K562 (cell line): ENCODE data around the gene COX7A1. TPM values are rescaled to one million over a fixed set of nuclear protein-coding genes. Genes with fewer than 3 reads are reported as not detected.
A peak's percentile ranks its signal among the peaks of the same experiment; 100 is the strongest.

Experiments used
- ATAC-seq: fragments of 200-7000 bp; cut with Tn5 transposase; 3 replicates; pipeline ENCODE4 v1.9.1; 2020; ENCODE audit warnings: moderate library complexity
- BruUV-seq: library from RNA; stranded (reverse); fragments of 400-500 nt; replicated peaks from 2 replicates; lab custom pipeline; 2021; lab: Mats Ljungman, UMichigan
- CTCF ChIA-PET: fragments of 300-600 bp; formaldehyde crosslinking; extraction: SDS; loops from one replicate; lab custom pipeline; 2021; ENCODE audit warnings: low intra/inter-chr PET ratio; lab: Yijun Ruan, JAX
- POLR2A ChIA-PET: fragments of 300-600, 350-650 bp; sonication (Branson Sonifier 250); formaldehyde crosslinking; extraction: SDS; loops from one replicate; lab custom pipeline; 2021; ENCODE audit warnings: antibody characterized with exemption, inconsistent platforms; lab: Yijun Ruan, JAX
- DNase-seq, 4 experiments: peaks; one replicate each; pipeline versions ENCODE4 v3.0.0 to v3.0.0-alpha.2; 2011 to 2018; ENCODE audit warnings: low spot score in 3 of 4, mixed read lengths in 3 of 4; ENCODE audit errors: extremely low read depth in 1 of 4
- FAIRE-seq: peaks from 2 replicates; lab custom pipeline; 2011; peaks lifted over from hg19 to GRCh38; lab: Jason Lieb, UNC
- H2AFZ ChIP-seq: 2 replicates; pipeline ENCODE4 v1.6.0; 2011; ENCODE audit warnings: low read depth, low read length, control low read depth, inconsistent platforms
- H3K27ac ChIP-seq: fragments of 200-600 bp; 3 replicates; pipeline ENCODE4 v1.8.0; 2011; ENCODE audit warnings: low read depth, mild to moderate bottlenecking, control low read depth, inconsistent platforms, low read length, moderate library complexity, mixed read lengths; ENCODE audit errors: extremely low read depth
- H3K27me3 ChIP-seq, 2 experiments: fragments of 300-600 bp in 1 of 2; 2 replicates in 1 of 2; 3 replicates in 1 of 2; pipeline versions ENCODE4 v1.6.0 to v1.8.0; 2011; ENCODE audit warnings: inconsistent platforms in 2 of 2, low read length in 2 of 2, mild to moderate bottlenecking in 1 of 2, mixed read lengths in 1 of 2, moderate library complexity in 1 of 2; ENCODE audit not compliant: control insufficient read depth in 2 of 2, insufficient read depth in 2 of 2
- H3K36me3 ChIP-seq: fragments of 300-600 bp; 3 replicates; pipeline ENCODE4 v1.8.0; 2011; ENCODE audit warnings: mild to moderate bottlenecking, low read length, inconsistent platforms; ENCODE audit not compliant: control insufficient read depth, insufficient read depth
- H3K4me1 ChIP-seq, 2 experiments: fragments of 200-600 bp in 1 of 2; replicated peaks in 1 of 2; 2 replicates in 1 of 2; 3 replicates in 1 of 2; pipeline versions ENCODE4 v1.5.1 to v1.8.0; 2011; ENCODE audit warnings: inconsistent platforms in 2 of 2, low read length in 2 of 2, mild to moderate bottlenecking in 1 of 2, mixed read lengths in 1 of 2, moderate library complexity in 1 of 2; ENCODE audit not compliant: control insufficient read depth in 2 of 2, insufficient read depth in 2 of 2
- H3K4me2 ChIP-seq: 2 replicates; pipeline ENCODE4 v1.6.1; 2011; ENCODE audit warnings: low read length, control low read depth, inconsistent platforms, mixed read lengths; ENCODE audit not compliant: insufficient read depth
- H3K4me3 ChIP-seq: fragments of 200-600 bp; sonication (generic), shearing (Covaris generic); 2 replicates; pipeline ENCODE4 v1.5.1; 2016; ENCODE audit warnings: control low read depth, inconsistent platforms
- H3K79me2 ChIP-seq: fragments of 200-600 bp; 3 replicates; pipeline ENCODE4 v1.8.0; 2011; ENCODE audit warnings: low read length, inconsistent platforms; ENCODE audit not compliant: control insufficient read depth, insufficient read depth
- H3K9ac ChIP-seq, 2 experiments: 2 replicates each; pipeline versions ENCODE4 v1.6.0 to v1.6.1; 2011; ENCODE audit warnings: low read depth in 2 of 2, low read length in 2 of 2, control low read depth in 1 of 2, inconsistent platforms in 1 of 2, mild to moderate bottlenecking in 1 of 2, mixed read lengths in 1 of 2; ENCODE audit not compliant: insufficient read depth in 1 of 2
- H3K9me1 ChIP-seq: one replicate; pipeline ENCODE4 v1.6.0; 2011; ENCODE audit warnings: inconsistent platforms, mild to moderate bottlenecking, low read length, moderate library complexity; ENCODE audit not compliant: control insufficient read depth, insufficient read depth
- H3K9me3 ChIP-seq: replicated peaks from 2 replicates; pipeline ENCODE4 v1.5.1; 2011; ENCODE audit warnings: low read depth, low read length, inconsistent platforms; ENCODE audit not compliant: control insufficient read depth, insufficient read depth
- H4K20me1 ChIP-seq: replicated peaks from 2 replicates; pipeline ENCODE4 v1.6.1; 2011; ENCODE audit warnings: low read length, inconsistent platforms, mixed read lengths; ENCODE audit not compliant: control insufficient read depth, insufficient read depth
- EZH2 ChIP-seq: IDR thresholded peaks from 2 replicates; pipeline ENCODE4 v1.6.1; 2012; ENCODE audit warnings: low read depth, mild to moderate bottlenecking, inconsistent platforms, low read length, borderline replicate concordance
- FOXP1 ChIP-seq: sonication (generic); formaldehyde crosslinking; IDR thresholded peaks from 2 replicates; pipeline ENCODE4 v1.8.0; 2022; ENCODE audit warnings: mild to moderate bottlenecking, missing genetic modification reagents
- GTF2A2 ChIP-seq: IDR thresholded peaks from 2 replicates; pipeline ENCODE4 v1.6.1; 2016; ENCODE audit warnings: mild to moderate bottlenecking, missing genetic modification characterization, missing compliant biosample characterization
- PRMT5 ChIP-seq: sonication (generic); formaldehyde crosslinking; IDR thresholded peaks from 2 replicates; pipeline ENCODE4 v1.5.0; 2020; ENCODE audit warnings: missing genetic modification reagents
- PYGO2 ChIP-seq: fragments of 450-650 bp; IDR thresholded peaks from 2 replicates; pipeline ENCODE4 v1.6.1; 2016; ENCODE audit warnings: mild to moderate bottlenecking, missing genetic modification characterization, moderate library complexity, missing compliant biosample characterization
- TRIM24 ChIP-seq, 2 experiments: fragments of 450-650 bp; IDR thresholded peaks; 2 replicates each; pipeline ENCODE4 v1.6.1; 2016
- ZNF3 ChIP-seq: fragments of 250-450 bp; sonication (Bioruptor Pico); IDR thresholded peaks from 2 replicates; pipeline ENCODE4 v1.5.0; 2021; ENCODE audit warnings: mild to moderate bottlenecking, moderate library complexity
- WGBS: fragments of 100-300 bp; shearing (Covaris generic); methylation state at CpG from one replicate; pipeline ENCODE4 v1.1.6; 2016; ENCODE audit warnings: low coverage, mixed read lengths; ENCODE audit not compliant: insufficient coverage; ENCODE audit errors: missing lambda C conversion rate; 5-methylcytosine and 5-hydroxymethylcytosine counted together
- in situ Hi-C: fragments of 300-500 bp; cut with MboI; formaldehyde crosslinking; loops from 4 replicates; pipeline ENCODE4 v1.15.0; 2018; ENCODE audit warnings: inconsistent platforms, mixed read lengths
- intact Hi-C: fragments of 100-400 bp; cut with micrococcal nuclease; formaldehyde crosslinking; loops from 2 replicates; pipeline ENCODE4 v1.14.2; 2022
- polyA plus RNA-seq, 8 experiments: library from polyadenylated mRNA; depleted of rRNA in 4 of 8; stranded (reverse) in 5 of 8; unstranded in 3 of 8; fragments of >200 nt; fragmentation: Nextera tagmentation in 2 of 8; fragmentation: Illumina TruSeq in 1 of 8; extraction: Ambion mirVana in 2 of 8; extraction: Trizol in 1 of 8; gene quantifications; 2 replicates each; pipeline versions ENCODE4 v1.2.1 to v1.2.3, GENCODE V29; 2011 to 2014; ENCODE audit warnings: inconsistent platforms in 1 of 8, missing spikeins in 1 of 8
- total RNA-seq, 7 experiments: library from RNA; depleted of rRNA in 6 of 7; stranded (reverse); fragments of >200 nt in 6 of 7; fragmentation: Illumina TruSeq in 2 of 7; extraction: Trizol in 2 of 7; gene quantifications; 2 replicates each; pipeline versions ENCODE4 v1.2.1 to v1.2.3, GENCODE V29; 2011 to 2021; ENCODE audit warnings: low replicate concordance in 1 of 7
- TF ChIP-seq, protein P1 (sequence below): sonication (generic); formaldehyde crosslinking; IDR thresholded peaks from 2 replicates; pipeline ENCODE4 v1.8.0; 2022; ENCODE audit warnings: mild to moderate bottlenecking, missing genetic modification reagents

COX7A1 gene
- total and polyA plus RNA-seq, 9 of the 15 experiments (the other 6 are each of a cell fraction or from before 2014, with no cell fraction given), result 0.08 TPM; not detected in 8

DNA sequence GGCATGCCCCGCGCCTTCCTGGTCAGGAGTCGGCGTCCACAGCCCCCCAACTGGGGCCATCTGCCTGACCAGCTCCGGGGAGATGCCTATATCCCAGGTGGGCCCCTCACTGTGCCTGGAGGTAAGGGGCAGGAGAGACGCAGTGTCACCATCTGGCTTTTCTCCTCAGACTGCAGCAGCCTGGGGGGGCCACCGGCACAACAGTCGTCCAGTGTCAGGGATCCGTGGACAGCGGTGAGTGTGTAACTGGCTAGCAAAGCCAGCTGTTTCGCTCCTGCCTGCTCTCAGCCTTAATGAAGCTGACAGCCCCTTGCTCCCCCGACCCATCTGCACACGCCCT is 41.1 kb downstream of the COX7A1 start:
- FAIRE-seq, result no peak
- ChIA-PET CTCF (no interaction called here), POLR2A (interaction anchor here (0.7 to 1.1 kb wide), 3 partner anchors 9 to 110 kb away, joined by 3 to 4 read pairs (median 3); no protein-coding TSS in a partner anchor)
- in situ Hi-C loops (no loop called here), intact Hi-C loops (loop anchor here (5.0 to 10.0 kb wide), 2 partner anchors 49 to 116 kb away; partner anchors contain the start of gene SDHAF1)
- H3K4me3 ChIP-seq, result no peak overlapping the region
- H3K4me2 ChIP-seq, result no peak overlapping the region
- ATAC-seq, result no peak
- peaks cover 3% of the 10 kb centered on the region for H3K9me1 ChIP-seq
- no peak overlapping the region for H2AFZ ChIP-seq
- peaks cover 5 to 37% of the 10 kb centered on the region in 2 experiments; a peak in 3 of 5 replicates for H3K4me1 ChIP-seq
- DNase-seq, result no peak
- H3K27me3 ChIP-seq, result no peaks in the 10 kb centered on the region
- H3K9ac ChIP-seq, result peak overlapping the region in 1 of 2 experiments; percentile 48; a peak in 2 of 4 replicates
- H3K9me3 ChIP-seq, result no peaks in the 10 kb centered on the region
- H4K20me1 ChIP-seq, result no peaks in the 10 kb centered on the region; the same call in 1 of the 2 replicates
- no peak overlapping the region for H3K27ac ChIP-seq
- no TSS peak for BruUV-seq
- TF ChIP-seq FOXP1 (CRISPR knock-in tag) (no peak), EZH2 (no peak), GTF2A2 (tag) (no peak), ZNF3 (CRISPR knock-in tag) (no peak), PRMT5 (CRISPR knock-in tag) (no peak), TRIM24 (IDR thresholded peaks at IDR 0.05) (no peak), PYGO2 (tag) (no peak)
- TF ChIP-seq, protein P1, sequence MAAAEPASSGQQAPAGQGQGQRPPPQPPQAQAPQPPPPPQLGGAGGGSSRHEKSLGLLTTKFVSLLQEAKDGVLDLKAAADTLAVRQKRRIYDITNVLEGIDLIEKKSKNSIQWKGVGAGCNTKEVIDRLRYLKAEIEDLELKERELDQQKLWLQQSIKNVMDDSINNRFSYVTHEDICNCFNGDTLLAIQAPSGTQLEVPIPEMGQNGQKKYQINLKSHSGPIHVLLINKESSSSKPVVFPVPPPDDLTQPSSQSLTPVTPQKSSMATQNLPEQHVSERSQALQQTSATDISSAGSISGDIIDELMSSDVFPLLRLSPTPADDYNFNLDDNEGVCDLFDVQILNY (CRISPR knock-in tag), result no peak
- H3K36me3 ChIP-seq, result peaks cover 29% of the 10 kb centered on the region; the same call in 2 of the 3 replicates
- WGBS, result 90% methylated on average over 13 of the region's 13 CpGs
- H3K79me2 ChIP-seq, result peaks cover 14% of the 10 kb centered on the region
